GM12873 (cell line): ENCODE data around the gene ABCC2.
A peak's percentile ranks its signal among the peaks of the same experiment; 100 is the strongest.

Experiments used
- TF ChIP-seq, protein P1 (sequence below): IDR thresholded peaks from 2 replicates; pipeline ENCODE4 v1.5.1; 2012; ENCODE audit warnings: low read depth, mild to moderate bottlenecking, moderate library complexity, low read length, control low read depth; ENCODE audit not compliant: insufficient read depth; ENCODE audit errors: missing control alignments

Gene ABCC2

DNA sequence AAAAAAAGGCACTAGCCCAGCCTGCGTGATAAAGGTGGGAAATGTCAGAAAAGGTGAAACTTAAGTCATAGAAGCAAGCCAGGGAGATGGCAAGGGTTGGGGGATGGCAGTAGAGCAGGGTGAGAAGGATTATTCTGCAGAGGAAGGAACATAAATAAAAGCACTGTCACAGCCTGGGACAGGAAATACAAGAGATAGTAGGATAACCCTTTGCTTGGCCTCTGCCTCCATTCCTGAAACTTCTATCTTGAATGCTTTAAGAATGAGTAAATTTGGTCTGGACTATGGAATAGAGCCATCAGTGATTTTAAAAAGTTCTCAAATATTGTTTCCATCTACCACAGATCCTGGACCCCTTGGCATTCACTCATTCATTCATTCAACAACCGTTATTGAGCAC, 50.0 kb downstream of the ABCC2 start:
- TF ChIP-seq, protein P1, sequence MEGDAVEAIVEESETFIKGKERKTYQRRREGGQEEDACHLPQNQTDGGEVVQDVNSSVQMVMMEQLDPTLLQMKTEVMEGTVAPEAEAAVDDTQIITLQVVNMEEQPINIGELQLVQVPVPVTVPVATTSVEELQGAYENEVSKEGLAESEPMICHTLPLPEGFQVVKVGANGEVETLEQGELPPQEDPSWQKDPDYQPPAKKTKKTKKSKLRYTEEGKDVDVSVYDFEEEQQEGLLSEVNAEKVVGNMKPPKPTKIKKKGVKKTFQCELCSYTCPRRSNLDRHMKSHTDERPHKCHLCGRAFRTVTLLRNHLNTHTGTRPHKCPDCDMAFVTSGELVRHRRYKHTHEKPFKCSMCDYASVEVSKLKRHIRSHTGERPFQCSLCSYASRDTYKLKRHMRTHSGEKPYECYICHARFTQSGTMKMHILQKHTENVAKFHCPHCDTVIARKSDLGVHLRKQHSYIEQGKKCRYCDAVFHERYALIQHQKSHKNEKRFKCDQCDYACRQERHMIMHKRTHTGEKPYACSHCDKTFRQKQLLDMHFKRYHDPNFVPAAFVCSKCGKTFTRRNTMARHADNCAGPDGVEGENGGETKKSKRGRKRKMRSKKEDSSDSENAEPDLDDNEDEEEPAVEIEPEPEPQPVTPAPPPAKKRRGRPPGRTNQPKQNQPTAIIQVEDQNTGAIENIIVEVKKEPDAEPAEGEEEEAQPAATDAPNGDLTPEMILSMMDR: no peak

DNA sequence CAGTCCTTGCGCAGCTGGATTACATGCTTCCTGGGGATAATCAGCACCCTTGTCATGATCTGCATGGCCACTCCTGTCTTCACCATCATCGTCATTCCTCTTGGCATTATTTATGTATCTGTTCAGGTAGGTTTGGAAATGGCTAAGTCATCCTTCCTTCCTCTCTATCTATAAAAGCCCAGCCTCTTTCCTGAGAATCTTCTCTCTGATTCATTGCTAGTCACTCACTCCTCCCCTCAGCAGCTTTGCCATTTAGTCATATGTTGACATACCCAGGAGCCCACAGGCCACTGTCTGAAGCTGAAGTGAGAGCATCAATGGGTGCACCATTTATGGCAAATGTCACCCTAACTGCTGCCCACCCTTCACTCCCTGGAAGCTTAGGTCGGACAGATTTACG, 52.0 kb downstream of the ABCC2 start:
- TF ChIP-seq, protein P1: no peak

DNA sequence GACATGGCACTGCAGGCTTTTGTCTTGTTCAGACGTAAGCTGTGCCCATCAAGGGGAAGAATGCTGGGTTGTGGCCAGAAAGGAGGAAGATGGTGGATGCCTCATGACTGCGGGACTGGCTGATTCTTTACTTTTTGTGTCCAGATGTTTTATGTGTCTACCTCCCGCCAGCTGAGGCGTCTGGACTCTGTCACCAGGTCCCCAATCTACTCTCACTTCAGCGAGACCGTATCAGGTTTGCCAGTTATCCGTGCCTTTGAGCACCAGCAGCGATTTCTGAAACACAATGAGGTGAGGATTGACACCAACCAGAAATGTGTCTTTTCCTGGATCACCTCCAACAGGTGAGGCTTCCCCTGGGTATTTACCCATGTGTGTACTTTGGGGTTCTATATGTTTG, 53.5 kb downstream of the ABCC2 start:
- TF ChIP-seq, protein P1: no peak

DNA sequence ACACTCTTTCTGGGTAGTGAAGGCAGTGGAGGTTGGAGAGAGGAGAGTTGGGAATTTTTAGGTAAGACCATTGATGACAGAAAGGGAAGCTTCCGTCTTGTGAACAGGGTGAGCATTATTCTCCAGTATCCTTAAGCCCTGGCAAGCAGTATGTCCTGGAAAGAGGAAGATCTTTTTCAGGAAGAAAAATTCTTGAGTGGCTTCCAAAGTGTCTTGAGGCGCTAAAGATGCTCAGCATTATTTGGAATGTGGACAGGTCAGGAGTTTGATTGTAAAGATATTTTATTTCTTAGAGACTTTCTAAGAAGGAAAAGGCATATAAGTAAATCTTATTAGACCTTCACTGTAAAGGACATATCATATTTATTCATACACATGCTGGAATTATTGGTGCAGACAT, 54.3 kb downstream of the ABCC2 start:
- TF ChIP-seq, protein P1: no peak

DNA sequence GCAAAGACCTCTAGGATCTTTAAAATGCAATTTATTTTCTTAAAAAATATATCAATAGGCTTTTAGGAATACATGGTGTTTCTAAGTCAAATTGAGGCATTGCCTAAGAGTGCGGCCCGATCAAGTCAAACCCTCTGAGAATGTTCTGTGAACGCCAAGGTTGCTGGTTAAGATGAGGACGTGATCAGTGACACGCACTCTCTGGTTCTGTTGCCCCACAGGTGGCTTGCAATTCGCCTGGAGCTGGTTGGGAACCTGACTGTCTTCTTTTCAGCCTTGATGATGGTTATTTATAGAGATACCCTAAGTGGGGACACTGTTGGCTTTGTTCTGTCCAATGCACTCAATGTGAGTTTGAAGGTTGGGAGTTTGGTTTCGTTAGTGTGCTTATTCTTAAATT, 59.3 kb downstream of the ABCC2 start:
- TF ChIP-seq, protein P1: no peak

DNA sequence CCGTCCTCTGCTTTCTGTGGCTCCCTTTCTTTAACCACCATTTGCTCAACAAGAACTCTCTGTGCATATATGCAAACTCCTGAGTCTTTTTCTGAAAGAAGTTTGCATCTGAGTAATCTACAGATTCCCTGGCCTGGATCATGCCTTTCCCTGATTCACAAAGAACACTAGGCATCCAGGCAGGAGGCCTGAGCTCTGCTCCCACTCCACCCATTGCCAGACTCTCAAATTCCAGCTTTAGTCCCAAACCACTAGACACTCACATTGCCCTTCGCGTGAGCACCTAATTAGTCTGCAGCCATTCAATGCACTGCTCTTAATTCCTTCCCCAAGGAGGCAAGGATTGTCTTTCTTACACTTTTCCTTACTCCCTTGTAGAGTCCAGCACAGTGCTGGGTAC, 60.9 kb downstream of the ABCC2 start:
- TF ChIP-seq, protein P1: no peak

DNA sequence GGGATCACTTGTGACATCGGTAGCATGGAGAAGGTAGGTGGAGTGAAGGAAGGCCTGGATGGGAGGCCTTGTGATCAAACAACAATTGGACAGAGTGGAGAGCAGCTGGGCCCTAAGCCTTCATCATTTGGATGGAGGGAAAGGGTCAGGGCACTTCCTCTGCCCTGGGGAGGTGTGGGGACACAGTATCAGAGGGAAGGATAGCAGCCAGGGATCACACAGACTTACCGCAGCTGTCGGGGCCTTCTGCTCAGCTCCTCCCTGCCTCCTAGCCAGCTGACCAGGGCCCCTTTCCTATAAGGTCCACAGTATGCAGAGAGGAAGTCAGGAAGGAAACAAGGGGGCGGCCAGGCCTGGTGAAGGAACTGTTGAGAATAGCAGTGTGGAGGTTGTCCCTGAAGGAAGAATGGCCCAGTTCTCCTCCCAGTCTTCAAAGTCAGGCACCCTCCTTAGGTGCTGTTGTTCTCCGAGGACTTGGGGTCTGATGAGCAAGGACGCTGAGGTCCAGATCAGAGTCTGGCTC, 62.1 kb downstream of the ABCC2 start:
- TF ChIP-seq, protein P1: no peak

DNA sequence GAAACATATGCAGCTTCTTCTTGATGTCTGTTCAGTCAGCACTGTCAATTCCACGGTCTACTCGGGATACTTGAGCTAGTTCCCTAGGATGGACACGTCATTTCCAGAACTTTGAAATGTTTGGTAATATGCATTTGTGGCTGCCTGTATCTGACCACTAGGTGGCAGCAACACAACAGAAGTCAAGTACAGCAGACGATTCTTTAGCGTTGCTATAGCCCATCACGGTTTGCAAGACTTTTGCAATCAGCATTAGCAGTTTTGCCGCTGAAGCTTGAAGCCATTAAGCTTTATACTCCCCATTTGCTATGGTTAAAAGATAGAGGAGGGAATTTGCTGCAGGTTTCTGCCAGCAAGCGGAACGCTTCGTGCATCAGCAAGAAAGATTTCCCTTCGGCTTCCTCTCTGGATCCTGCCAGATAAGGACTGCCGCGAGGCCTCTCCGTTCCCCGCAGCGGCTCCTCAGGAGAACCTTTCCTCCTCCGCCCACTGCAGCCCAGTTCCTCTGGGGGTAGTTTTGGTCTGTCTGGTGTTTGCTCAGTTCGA, 63.5 kb downstream of the ABCC2 start:
- TF ChIP-seq, protein P1: peak; percentile 89
